IPS DF 4.7 (cell line): ENCODE results near the gene ZSWIM6.

Experiments used
- DNase-seq: peaks from one replicate; pipeline ENCODE4 v3.0.0-alpha.2; 2013; ENCODE audit warnings: low spot score; ENCODE audit errors: extremely low read depth

The ZSWIM6 gene

GRCh38 chr5:61586096-61587084 lies 254.3 kb downstream of the ZSWIM6 start:
- no peak for DNase-seq

GRCh38 chr5:61587125-61587524 lies 255.1 kb downstream of the ZSWIM6 start:
- no peak for DNase-seq

GRCh38 chr5:61588216-61588615 lies 256.2 kb downstream of the ZSWIM6 start:
- no peak for DNase-seq

GRCh38 chr5:61589946-61590345 lies 257.9 kb downstream of the ZSWIM6 start:
- no peak for DNase-seq

GRCh38 chr5:61590473-61590872 lies 258.4 kb downstream of the ZSWIM6 start:
- no peak for DNase-seq

- DNase-seq: no peak
Measured at GRCh38 chr5:61591859-61592258, 259.8 kb downstream of the ZSWIM6 start.

- DNase-seq: no peak
Measured at GRCh38 chr5:61595426-61595825, 263.4 kb downstream of the ZSWIM6 start.
